GM12878 (cell line): ENCODE data around the gene WDR93. TPM values are rescaled to one million over a fixed set of nuclear protein-coding genes. Genes with fewer than 3 reads are reported as not detected.

Experiments used
- ATAC-seq: fragments of 200-7000 bp; cut with Tn5 transposase; 3 replicates; pipeline ENCODE4 v1.9.1; 2020; ENCODE audit warnings: mild to moderate bottlenecking, moderate library complexity
- BruUV-seq: library from RNA; stranded (reverse); fragments of 400-500 nt; replicated peaks from 2 replicates; lab custom pipeline; 2021; lab: Mats Ljungman, UMichigan
- CTCF ChIA-PET: fragments of 300-600 bp; sonication (Branson Sonifier 250); formaldehyde crosslinking; extraction: SDS; loops from one replicate; lab custom pipeline; 2021; ENCODE audit warnings: inconsistent platforms; lab: Yijun Ruan, JAX
- POLR2A ChIA-PET: fragments of 350-600 bp; formaldehyde crosslinking; extraction: SDS; loops from one replicate; lab custom pipeline; 2021; ENCODE audit warnings: inconsistent platforms; lab: Charles Lee
- RAD21 ChIA-PET: fragments of 300-600 bp; sonication (Branson Sonifier 250); formaldehyde crosslinking; loops from one replicate; lab custom pipeline; 2023; ENCODE audit warnings: antibody characterized with exemption; ENCODE audit not compliant: unreplicated experiment; lab: Charles Lee
- SMC1A ChIA-PET: fragments of 300-600 bp; sonication (Branson Sonifier 250); formaldehyde crosslinking; loops from one replicate; lab custom pipeline; 2023; ENCODE audit not compliant: unreplicated experiment, uncharacterized antibody; lab: Charles Lee
- DNase-seq: peaks from one replicate; pipeline ENCODE4 v3.0.0-alpha.2; 2011; ENCODE audit warnings: low read depth, low spot score
- FAIRE-seq: peaks from 3 replicates; lab custom pipeline; 2011; peaks lifted over from hg19 to GRCh38; lab: Jason Lieb, UNC
- H2AFZ ChIP-seq: 2 replicates; pipeline ENCODE4 v1.6.0; 2011; ENCODE audit warnings: low read depth, low read length, control low read depth; ENCODE audit not compliant: control insufficient read depth
- H3K27ac ChIP-seq: 2 replicates; pipeline ENCODE4 v1.5.1; 2011; ENCODE audit warnings: control low read depth; ENCODE audit not compliant: control insufficient read depth, insufficient read depth
- H3K27me3 ChIP-seq, 2 experiments: replicated peaks in 1 of 2; 2 replicates each; pipeline versions ENCODE4 v1.6.0 to v1.6.1; 2011; ENCODE audit warnings: low read length in 1 of 2; ENCODE audit not compliant: control insufficient read depth in 2 of 2, insufficient read depth in 2 of 2
- H3K36me3 ChIP-seq, 2 experiments: 2 replicates each; pipeline ENCODE4 v1.5.1; 2011; ENCODE audit warnings: low read length in 1 of 2; ENCODE audit not compliant: control insufficient read depth in 2 of 2, insufficient read depth in 2 of 2
- H3K4me1 ChIP-seq: 2 replicates; pipeline ENCODE4 v1.6.1; 2011; ENCODE audit warnings: mild to moderate bottlenecking, low read length, moderate library complexity, mixed read lengths; ENCODE audit not compliant: control insufficient read depth, insufficient read depth
- H3K4me2 ChIP-seq: 2 replicates; pipeline ENCODE4 v1.6.0; 2011; ENCODE audit warnings: control low read depth; ENCODE audit not compliant: control insufficient read depth, insufficient read depth
- H3K4me3 ChIP-seq: fragments of 200-600 bp; sonication (generic); 2 replicates; pipeline ENCODE4 v1.5.1; 2016
- H3K79me2 ChIP-seq: 2 replicates; pipeline ENCODE4 v1.6.0; 2011; ENCODE audit warnings: low read length; ENCODE audit not compliant: control insufficient read depth, insufficient read depth
- H3K9ac ChIP-seq: 2 replicates; pipeline ENCODE4 v1.8.0; 2011; ENCODE audit warnings: low read length, control low read depth, mixed read lengths; ENCODE audit not compliant: control insufficient read depth, insufficient read depth
- H3K9me3 ChIP-seq: replicated peaks from 3 replicates; pipeline ENCODE4 v1.5.1; 2011; ENCODE audit warnings: mild to moderate bottlenecking, low read length; ENCODE audit not compliant: control insufficient read depth, insufficient read depth
- H4K20me1 ChIP-seq: 2 replicates; pipeline ENCODE4 v1.6.0; 2011; ENCODE audit not compliant: control insufficient read depth, insufficient read depth
- BCLAF1 ChIP-seq: fragments of 450-650 bp; IDR thresholded peaks from 2 replicates; pipeline ENCODE4 v1.6.1; 2017; ENCODE audit warnings: antibody characterized with exemption, mild to moderate bottlenecking, moderate library complexity
- BMI1 ChIP-seq: fragments of 450-650 bp; IDR thresholded peaks from 2 replicates; pipeline ENCODE4 v1.6.1; 2016; ENCODE audit warnings: mild to moderate bottlenecking, moderate library complexity, borderline replicate concordance
- CBFB ChIP-seq: IDR thresholded peaks from 2 replicates; pipeline ENCODE4 v1.6.1; 2016; ENCODE audit warnings: antibody characterized with exemption, low read depth
- FOXM1 ChIP-seq: IDR thresholded peaks from 2 replicates; pipeline ENCODE4 v1.6.1; 2012; ENCODE audit warnings: low read depth, mild to moderate bottlenecking, inconsistent platforms, low read length, moderate library complexity
- JUNB ChIP-seq: IDR thresholded peaks from 2 replicates; pipeline ENCODE4 v1.6.1; 2016; ENCODE audit warnings: antibody characterized with exemption, mild to moderate bottlenecking
- MYB ChIP-seq: fragments of 150-350 bp; IDR thresholded peaks from 2 replicates; pipeline ENCODE4 v1.6.1; 2014; ENCODE audit warnings: mild to moderate bottlenecking, low read depth, low read length, borderline replicate concordance
- NFIC ChIP-seq: IDR thresholded peaks from 2 replicates; pipeline ENCODE4 v1.6.1; 2012; ENCODE audit warnings: low read depth, mild to moderate bottlenecking, inconsistent platforms, low read length, moderate library complexity
- NR2C1 ChIP-seq: fragments of 450-650 bp; IDR thresholded peaks from 2 replicates; pipeline ENCODE4 v1.6.1; 2017; ENCODE audit warnings: antibody characterized with exemption, mild to moderate bottlenecking, moderate library complexity
- SMARCA5 ChIP-seq: fragments of 450-650 bp; IDR thresholded peaks from 2 replicates; pipeline ENCODE4 v1.6.1; 2017; ENCODE audit warnings: mild to moderate bottlenecking
- SUPT20H ChIP-seq: IDR thresholded peaks from 2 replicates; pipeline ENCODE4 v1.6.1; 2011; ENCODE audit warnings: low read depth, mild to moderate bottlenecking, low read length, moderate library complexity, borderline replicate concordance; ENCODE audit not compliant: control insufficient read depth
- TAF1 ChIP-seq: IDR thresholded peaks from 2 replicates; pipeline ENCODE4 v1.6.1; 2011; ENCODE audit warnings: mild to moderate bottlenecking, low read depth, low read length, borderline replicate concordance
- TARDBP ChIP-seq: IDR thresholded peaks from 2 replicates; pipeline ENCODE4 v1.6.1; 2016; ENCODE audit warnings: borderline replicate concordance
- YY1 ChIP-seq: IDR thresholded peaks from 2 replicates; pipeline ENCODE4 v1.6.1; 2011; ENCODE audit warnings: low read depth, mild to moderate bottlenecking, low read length
- ZBTB33 ChIP-seq: fragments of 450-650 bp; IDR thresholded peaks from 2 replicates; pipeline ENCODE4 v1.6.1; 2017; ENCODE audit warnings: mild to moderate bottlenecking
- WGBS: methylation state at CpG from one replicate; pipeline ENCODE4 v1.1.6; 2016; ENCODE audit warnings: low lambda C conversion rate; ENCODE audit not compliant: insufficient replicate concordance, insufficient coverage; ENCODE audit errors: missing lambda C conversion rate; 5-methylcytosine and 5-hydroxymethylcytosine counted together
- in situ Hi-C: fragments of 300-500 bp; cut with MboI; formaldehyde crosslinking; loops from 9 replicates; pipeline ENCODE4 v1.14.3; 2018; ENCODE audit warnings: mixed read lengths
- intact Hi-C: fragments of 100-400 bp; cut with micrococcal nuclease; formaldehyde crosslinking; loops from one replicate; pipeline ENCODE4 v1.14.2; 2022; ENCODE audit not compliant: unreplicated experiment
- polyA plus RNA-seq, 11 experiments: library from polyadenylated mRNA; depleted of rRNA in 4 of 11; unstranded in 6 of 11; stranded (reverse) in 5 of 11; fragments of >200 nt; fragmentation: Nextera tagmentation in 4 of 11; fragmentation: Illumina TruSeq in 1 of 11; extraction: Ambion mirVana in 4 of 11; extraction: Trizol in 1 of 11; gene quantifications; 1 replicate in 1 of 11; 2 replicates in 10 of 11; pipeline versions ENCODE4 v1.2.1 to v1.2.3, GENCODE V29; 2011 to 2016; ENCODE audit warnings: inconsistent platforms in 2 of 11, missing spikeins in 2 of 11, low read depth in 1 of 11
- total RNA-seq, 4 experiments: library from RNA; depleted of rRNA in 3 of 4; stranded (reverse); fragments of >200 nt in 3 of 4; fragmentation: Illumina TruSeq in 1 of 4; extraction: Trizol in 1 of 4; gene quantifications; 2 replicates each; pipeline versions ENCODE4 v1.2.1 to v1.2.3, GENCODE V29; 2013 to 2021
- TF ChIP-seq, protein P1 (sequence below): fragments of 150-350 bp; IDR thresholded peaks from 2 replicates; pipeline ENCODE4 v1.6.1; 2014; ENCODE audit warnings: mild to moderate bottlenecking, low read depth, low read length

WDR93 gene
- total and polyA plus RNA-seq, 10 of the 15 experiments (the other 5 are each of a cell fraction or from before 2014, with no cell fraction given), result not detected

- TF ChIP-seq BCLAF1, result no peak
- TF ChIP-seq, all 136 proteins: peak for 0
Observed at GRCh38 chr15:89693091-89693490, 2.5 kb downstream of the WDR93 start (continued).

GRCh38 chr15:89693696-89694095 is 3.1 kb downstream of the WDR93 start:
- Histone ChIP-seq H3K79me2 (no peaks in the 10 kb centered on the region), H4K20me1 (no peaks in the 10 kb centered on the region), H3K4me1 (no peaks in the 10 kb centered on the region), H3K27ac (no peak overlapping the region), H3K4me2 (no peak overlapping the region), H2AFZ (no peak overlapping the region)
- CTCF ChIA-PET, result no interaction called here
- WGBS, result 8% methylated on average over 1 of the region's 1 CpG
- BruUV-seq, result no TSS peak
- FAIRE-seq (no peak), ATAC-seq (no peak)
- TF ChIP-seq FOXM1, result no peak
- TF ChIP-seq JUNB, result no peak
- no peak for TF ChIP-seq BMI1
- TF ChIP-seq CBFB, result no peak
- TF ChIP-seq MYB, result no peak
- TF ChIP-seq ZBTB33, result no peak
- TF ChIP-seq, protein P1, sequence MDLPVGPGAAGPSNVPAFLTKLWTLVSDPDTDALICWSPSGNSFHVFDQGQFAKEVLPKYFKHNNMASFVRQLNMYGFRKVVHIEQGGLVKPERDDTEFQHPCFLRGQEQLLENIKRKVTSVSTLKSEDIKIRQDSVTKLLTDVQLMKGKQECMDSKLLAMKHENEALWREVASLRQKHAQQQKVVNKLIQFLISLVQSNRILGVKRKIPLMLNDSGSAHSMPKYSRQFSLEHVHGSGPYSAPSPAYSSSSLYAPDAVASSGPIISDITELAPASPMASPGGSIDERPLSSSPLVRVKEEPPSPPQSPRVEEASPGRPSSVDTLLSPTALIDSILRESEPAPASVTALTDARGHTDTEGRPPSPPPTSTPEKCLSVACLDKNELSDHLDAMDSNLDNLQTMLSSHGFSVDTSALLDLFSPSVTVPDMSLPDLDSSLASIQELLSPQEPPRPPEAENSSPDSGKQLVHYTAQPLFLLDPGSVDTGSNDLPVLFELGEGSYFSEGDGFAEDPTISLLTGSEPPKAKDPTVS, result no peak
- TF ChIP-seq NR2C1, result no peak
- TF ChIP-seq SUPT20H, result no peak
- no peak for TF ChIP-seq YY1
- no peak for TF ChIP-seq SMARCA5
- no peak for TF ChIP-seq TAF1
- no peak for TF ChIP-seq TARDBP
- no peak for TF ChIP-seq NFIC
- TF ChIP-seq, all 136 proteins: peak for 0
- no peak overlapping the region for H3K4me3 ChIP-seq
- in situ Hi-C loops (no loop called here), intact Hi-C loops (no loop called here)
- ChIA-PET POLR2A (no interaction called here), SMC1A (no interaction called here), RAD21 (no interaction called here)
- H3K9me3 ChIP-seq, result no peaks in the 10 kb centered on the region
- no peak overlapping the region for H3K9ac ChIP-seq
- no peak for DNase-seq
- H3K36me3 ChIP-seq, result no peaks in the 10 kb centered on the region
- H3K27me3 ChIP-seq, result no peaks in the 10 kb centered on the region; a peak in 1 of 4 replicates
